Islet precursor cell (in vitro differentiated cells): ENCODE results near the gene CBX8.

Experiments
- DNase-seq: peaks from one replicate; pipeline ENCODE4 v3.0.0-alpha.2; 2018

CBX8 gene

GRCh38 chr17:79803997-79804855 is 7.3 kb upstream of the CBX8 start:
- peak; percentile 65 for DNase-seq

DNA sequence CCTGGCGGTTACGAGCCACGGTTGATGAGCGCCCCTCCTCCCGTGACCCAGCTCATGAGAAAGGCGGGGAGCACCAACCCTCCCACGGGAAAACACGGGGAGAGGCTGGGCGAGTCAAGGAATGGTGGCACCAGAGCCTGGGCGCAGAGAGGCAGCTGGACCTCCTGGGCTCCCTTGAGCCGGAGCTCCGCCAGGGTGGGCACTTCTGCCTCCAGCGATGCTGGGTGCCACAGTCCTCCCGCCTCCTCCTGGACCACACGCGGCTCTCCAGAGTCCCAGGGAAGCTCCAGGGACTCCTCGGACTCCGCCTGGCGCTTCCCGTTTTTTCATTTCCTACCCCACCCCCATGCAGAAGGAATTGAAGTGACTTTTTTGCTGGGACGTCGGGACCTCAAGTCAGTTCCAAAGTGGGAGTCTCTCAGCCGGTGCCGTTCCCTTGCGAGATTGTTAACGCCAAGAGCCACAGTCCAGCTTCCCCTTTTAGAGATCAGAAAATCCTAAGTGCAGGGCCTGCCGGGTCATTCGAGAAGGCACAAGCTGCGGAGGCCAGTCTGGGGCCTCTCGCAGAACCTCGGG is 6.6 kb upstream of the CBX8 start:
- peak; percentile 56 for DNase-seq

GRCh38 chr17:79802736-79803420 is 6.0 kb upstream of the CBX8 start:
- peak; percentile 62 for DNase-seq

DNA sequence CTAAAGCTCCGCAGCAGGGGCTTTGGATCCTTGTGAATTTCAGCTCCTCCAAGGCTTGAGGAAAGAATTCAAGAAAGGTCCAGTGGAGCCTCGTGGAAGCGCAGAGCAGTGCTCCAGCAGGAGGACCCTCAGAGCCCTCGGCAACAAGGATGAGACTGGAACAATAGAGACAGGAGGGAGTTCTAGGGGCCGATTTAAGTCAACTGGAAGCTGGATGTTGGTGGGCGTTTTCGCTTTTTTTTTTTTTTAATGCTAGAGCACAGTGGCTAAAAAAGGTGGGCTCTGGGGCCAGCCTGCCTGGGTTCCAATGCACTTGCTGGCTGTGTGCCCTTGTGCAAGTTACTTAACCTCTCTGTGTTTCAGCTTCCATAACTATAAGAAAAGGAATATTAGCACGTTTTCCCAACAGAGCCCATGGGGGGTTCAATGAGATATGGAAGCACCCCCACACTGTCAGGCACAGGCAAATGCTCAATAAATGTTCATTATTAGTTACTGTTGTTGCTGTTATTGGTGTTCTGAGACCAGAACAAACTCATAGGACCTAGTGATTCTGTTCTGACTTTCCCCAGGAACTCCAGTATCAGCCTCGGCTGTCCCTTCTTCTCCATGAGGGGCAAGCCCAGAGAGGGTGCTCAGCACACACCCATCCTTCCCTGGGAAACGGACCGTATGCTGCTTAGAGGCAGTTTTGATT is 5.3 kb upstream of the CBX8 start:
- no peak for DNase-seq

DNA sequence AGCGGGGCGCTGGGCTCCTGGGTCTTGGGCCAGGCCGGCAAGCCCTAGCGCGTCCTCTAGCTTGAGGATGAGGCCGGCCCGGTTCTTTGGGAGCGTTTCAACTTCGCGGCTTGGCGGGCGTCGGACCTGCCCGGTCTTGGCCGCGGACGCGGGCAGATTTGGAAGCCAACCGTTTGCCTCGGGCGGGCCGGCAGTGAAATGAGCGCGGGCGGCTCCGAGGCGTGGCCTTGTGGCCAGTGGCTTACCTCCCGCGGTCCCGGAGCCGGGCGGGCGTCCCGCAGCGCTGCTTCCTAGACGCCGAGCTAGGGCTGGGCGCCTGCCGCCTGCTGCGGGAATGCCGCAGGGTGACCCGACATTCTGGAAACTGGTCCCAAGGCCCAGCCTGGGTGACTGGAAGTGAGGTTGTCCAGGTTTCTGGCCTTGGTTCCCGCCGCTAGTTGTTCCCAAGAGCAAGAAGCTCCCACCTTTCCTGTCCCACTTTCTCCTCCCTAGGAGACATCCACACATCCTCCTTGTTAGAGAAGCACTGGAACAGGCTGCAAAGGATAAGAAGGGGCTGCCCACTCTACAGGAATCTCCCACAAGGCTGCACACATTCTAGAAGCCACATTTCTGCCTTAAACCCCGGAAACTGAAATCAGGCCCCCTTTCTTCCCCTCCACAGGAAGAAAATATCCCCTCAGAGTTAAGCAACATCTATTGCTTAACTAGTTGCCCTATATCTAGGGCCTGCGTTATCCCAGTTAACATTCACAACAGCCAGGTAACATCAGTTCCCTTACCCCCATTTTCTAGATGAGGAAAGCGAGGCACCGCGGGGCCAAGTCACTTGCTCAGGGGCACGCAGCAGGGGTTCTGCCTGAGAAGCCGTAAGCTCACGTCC is 4.5 kb upstream of the CBX8 start:
- DNase-seq: peak; percentile 70

GRCh38 chr17:79800325-79801155 is 3.7 kb upstream of the CBX8 start:
- DNase-seq: peak; percentile 77

- no peak for DNase-seq
Observed at GRCh38 chr17:79799538-79800324, 2.9 kb upstream of the CBX8 start.

GRCh38 chr17:79799174-79799537 is 2.3 kb upstream of the CBX8 start:
- no peak for DNase-seq

DNA sequence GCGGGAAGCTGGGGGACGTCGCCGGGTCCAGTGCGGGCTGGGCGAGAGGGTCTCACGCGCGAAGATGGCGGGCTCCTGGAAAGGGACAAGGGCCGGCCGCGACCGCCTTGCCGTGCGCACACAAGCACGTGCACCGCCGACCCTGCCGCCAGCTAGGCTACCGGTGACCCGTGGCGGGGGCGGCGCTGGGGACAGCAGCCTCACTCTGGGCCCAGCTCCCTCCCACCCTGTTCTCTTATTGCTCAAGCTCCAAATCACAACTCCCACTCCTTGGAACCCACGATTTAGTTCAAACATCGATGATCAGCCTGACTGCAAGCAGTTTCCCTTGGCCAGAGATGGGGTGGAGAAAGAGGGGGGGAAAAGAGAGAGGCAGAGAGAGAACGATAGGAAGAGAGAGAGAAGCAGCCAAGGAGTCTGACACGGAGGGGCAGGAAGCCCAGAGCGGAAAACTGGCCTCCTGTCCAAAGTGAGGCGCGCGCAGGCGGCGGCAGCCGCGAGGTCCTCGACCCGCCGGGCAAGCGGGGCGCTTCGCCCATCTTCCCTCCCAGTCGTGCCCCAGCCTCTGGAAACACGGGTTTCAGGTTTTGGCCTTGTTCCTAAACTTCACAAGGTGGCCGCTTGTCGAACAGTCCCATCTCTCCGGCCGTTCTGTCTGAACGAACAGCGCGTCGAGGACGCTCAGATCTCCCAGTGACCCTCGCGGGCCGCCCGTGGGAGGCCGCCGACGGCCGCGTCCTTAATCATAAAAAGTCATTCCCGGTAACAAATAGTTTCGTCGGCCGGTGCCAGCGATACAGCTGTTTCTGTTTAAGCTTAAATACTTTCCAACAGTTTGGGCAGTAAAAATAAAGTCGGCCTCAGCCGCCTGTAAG is 1.7 kb upstream of the CBX8 start:
- peak; percentile 69 for DNase-seq

DNA sequence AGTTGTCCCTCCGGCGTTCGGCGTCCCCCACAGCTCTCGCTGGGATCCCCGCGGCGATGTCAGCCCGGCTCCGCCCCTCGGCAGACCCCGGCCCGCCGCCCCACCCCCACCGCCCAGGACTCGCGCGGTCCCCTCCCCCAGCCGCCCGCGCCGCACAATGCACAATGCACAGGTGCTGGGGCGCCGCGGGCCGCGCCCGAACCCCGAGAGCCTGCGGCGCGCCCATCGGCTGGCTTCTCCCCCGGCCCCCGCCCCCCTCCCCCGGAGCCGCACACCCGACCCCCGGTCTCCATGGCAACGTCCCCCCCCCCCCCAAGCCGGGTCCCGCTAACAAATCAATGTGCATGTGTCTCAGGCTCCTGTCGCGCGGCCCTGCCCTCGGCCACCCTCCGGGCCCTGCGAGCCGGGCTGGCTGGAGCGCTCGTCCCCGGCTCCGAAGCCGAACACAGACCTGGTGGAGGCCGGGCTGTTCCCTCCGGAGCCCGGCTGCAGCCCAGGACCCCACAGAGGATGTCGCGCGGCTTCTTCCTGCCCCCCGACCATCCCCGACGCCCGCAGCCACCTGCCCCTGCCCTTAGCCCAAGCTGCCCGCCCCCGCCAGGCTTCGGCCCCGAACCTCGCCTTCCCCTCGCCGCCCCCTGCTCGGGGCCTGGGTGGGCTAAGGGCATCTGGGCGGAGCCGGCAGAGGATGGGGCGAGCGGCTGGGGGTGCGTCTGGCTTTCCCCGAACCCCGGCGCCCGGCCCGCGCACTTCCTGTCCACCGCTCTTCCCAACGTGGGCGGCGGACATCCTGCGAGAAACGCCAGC is 818 bp upstream of the CBX8 start:
- DNase-seq: peak; percentile 77

GRCh38 chr17:79796444-79796762 is 474 bp downstream of the CBX8 start:
- no peak for DNase-seq

DNA sequence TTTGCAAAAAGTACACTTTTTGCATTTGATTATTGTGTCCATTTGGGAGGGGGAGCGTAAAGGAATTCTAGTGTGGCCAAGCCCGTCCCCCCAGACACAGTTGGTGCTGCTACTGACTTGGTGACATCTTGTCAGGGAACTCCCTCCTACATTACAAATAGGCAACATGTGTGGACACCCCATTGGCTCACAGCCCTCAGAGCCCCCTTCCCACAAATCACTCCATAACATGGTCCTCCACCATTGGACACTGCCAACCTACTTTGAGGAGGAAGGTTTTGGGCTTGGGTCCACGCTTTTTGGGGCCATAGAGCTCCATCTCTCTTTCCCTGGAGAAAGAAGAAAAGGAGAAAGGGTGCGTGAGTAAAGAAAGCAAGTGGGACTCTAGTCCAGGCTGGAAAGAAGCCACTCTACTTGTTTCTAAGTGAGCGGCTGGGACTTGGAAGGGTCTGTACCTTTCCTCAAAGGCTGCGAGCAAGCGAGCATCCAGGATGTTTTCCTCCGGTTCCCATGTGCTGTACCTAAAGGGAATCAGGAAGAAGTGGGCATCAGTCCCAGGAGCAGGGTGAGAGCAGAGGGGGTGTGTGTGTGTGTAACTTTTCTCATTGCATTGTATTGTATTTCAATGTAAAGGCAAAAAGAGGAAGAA is 958 bp downstream of the CBX8 start:
- peak; percentile 55 for DNase-seq

GRCh38 chr17:79794659-79795511 is 2.0 kb downstream of the CBX8 start:
- peak; percentile 60 for DNase-seq

DNA sequence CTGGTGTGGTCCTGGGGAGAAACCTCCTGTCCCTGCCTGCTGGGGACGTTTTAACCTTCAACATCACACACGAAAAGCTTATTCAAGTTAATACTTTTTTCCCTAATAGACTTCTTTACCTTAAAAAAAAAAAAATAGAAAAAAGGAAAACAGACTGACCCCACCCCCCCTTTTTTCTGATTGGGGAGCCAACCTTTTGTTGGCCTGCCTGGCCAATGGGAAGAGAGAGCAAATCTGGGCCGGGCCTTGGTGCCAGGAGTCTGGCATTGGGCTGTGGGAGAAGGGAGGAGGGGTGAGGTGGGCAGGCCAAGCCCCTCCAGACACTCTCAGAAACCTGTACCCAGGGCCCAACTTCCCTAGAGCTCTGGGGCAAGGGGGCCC is 3.0 kb downstream of the CBX8 start:
- DNase-seq: peak; percentile 91

- DNase-seq: peak; percentile 79
Observed at GRCh38 chr17:79792984-79793923, 3.6 kb downstream of the CBX8 start.

- no peak for DNase-seq
Observed at GRCh38 chr17:79792341-79792871, 4.5 kb downstream of the CBX8 start.
